Ascending aorta (tissue), 2 donors: ENCODE results near the gene ATXN1. TPM values are rescaled to one million over a fixed set of nuclear protein-coding genes. Genes with fewer than 3 reads are reported as not detected.

Source experiments
- DNase-seq, 2 donors: peaks; one replicate each; pipeline ENCODE4 v3.0.0-alpha.2; 2019; ENCODE audit warnings: low spot score in 2 of 2
- H3K27ac ChIP-seq, 2 donors: fragments of 200-600 bp; sonication (generic); one replicate each; pipeline ENCODE4 v1.5.1; 2016 to 2017; ENCODE audit warnings: mild to moderate bottlenecking in 1 of 2
- H3K27me3 ChIP-seq: fragments of 200-600 bp; sonication (generic); one replicate; pipeline ENCODE4 v1.5.1; 2017
- H3K36me3 ChIP-seq, 2 donors: fragments of 200-600 bp; sonication (generic); one replicate each; pipeline ENCODE4 v1.5.1; 2016
- H3K4me1 ChIP-seq, 2 donors: fragments of 200-600 bp; sonication (generic); one replicate each; pipeline ENCODE4 v1.5.1; 2016 to 2017; ENCODE audit warnings: mild to moderate bottlenecking in 1 of 2
- H3K4me3 ChIP-seq, 2 donors: fragments of 200-600 bp; sonication (generic); one replicate each; pipeline ENCODE4 v1.5.1; 2016 to 2017; ENCODE audit warnings: mild to moderate bottlenecking in 1 of 2
- H3K9me3 ChIP-seq, 2 donors: fragments of 200-600 bp; sonication (generic); one replicate each; pipeline ENCODE4 v1.5.1; 2016
- intact Hi-C: fragments of 100-400 bp; cut with DNase I; formaldehyde crosslinking; loops from one replicate; pipeline ENCODE4 v1.15.1; 2023
- total RNA-seq: library from RNA; depleted of rRNA; stranded (reverse); fragments of >200 nt; gene quantifications from one replicate; pipeline ENCODE4 v1.1.0, GENCODE V29; 2016
- TF ChIP-seq, protein P1 (sequence below), 3 experiments: fragments of 200-600 bp in 2 of 3; fragments of 450-650 bp in 1 of 3; sonication (generic) in 2 of 3; IDR thresholded peaks; one replicate each; pipeline ENCODE4 v1.5.1; 2016 to 2019; ENCODE audit warnings: antibody characterized with exemption in 3 of 3, mild to moderate bottlenecking in 1 of 3, moderate library complexity in 1 of 3

Gene ATXN1
- total RNA-seq, 1 donor from 2014 or later, result 68.3 TPM

DNA sequence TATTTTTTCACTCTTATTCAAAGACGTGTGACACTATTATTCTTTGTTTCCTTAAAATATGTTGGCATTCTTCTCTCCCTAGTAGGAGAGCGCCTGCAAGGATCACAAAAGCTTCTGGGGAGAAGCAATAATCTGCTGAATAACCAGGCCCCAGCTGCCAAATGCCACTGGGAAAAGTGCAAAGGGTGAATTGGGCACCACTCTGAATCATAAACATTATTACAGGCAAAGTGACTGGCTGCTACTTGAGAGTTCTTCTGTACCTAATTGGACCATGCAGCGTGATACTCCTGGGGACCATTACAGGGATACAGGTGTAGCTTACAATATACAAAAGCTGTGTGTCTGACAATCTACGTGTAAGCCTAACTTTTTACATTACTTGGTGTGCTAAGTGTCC is 152.8 kb downstream of the ATXN1 start:
- Histone ChIP-seq H3K27ac (no peak overlapping the region), H3K4me3 (no peak overlapping the region), H3K27me3 (no peaks in the 10 kb centered on the region), H3K9me3 (no peaks in the 10 kb centered on the region), H3K4me1 (no peaks in the 10 kb centered on the region), H3K36me3 (no peaks in the 10 kb centered on the region)
- intact Hi-C loops, result no loop called here
- TF ChIP-seq, protein P1, sequence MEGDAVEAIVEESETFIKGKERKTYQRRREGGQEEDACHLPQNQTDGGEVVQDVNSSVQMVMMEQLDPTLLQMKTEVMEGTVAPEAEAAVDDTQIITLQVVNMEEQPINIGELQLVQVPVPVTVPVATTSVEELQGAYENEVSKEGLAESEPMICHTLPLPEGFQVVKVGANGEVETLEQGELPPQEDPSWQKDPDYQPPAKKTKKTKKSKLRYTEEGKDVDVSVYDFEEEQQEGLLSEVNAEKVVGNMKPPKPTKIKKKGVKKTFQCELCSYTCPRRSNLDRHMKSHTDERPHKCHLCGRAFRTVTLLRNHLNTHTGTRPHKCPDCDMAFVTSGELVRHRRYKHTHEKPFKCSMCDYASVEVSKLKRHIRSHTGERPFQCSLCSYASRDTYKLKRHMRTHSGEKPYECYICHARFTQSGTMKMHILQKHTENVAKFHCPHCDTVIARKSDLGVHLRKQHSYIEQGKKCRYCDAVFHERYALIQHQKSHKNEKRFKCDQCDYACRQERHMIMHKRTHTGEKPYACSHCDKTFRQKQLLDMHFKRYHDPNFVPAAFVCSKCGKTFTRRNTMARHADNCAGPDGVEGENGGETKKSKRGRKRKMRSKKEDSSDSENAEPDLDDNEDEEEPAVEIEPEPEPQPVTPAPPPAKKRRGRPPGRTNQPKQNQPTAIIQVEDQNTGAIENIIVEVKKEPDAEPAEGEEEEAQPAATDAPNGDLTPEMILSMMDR (IDR thresholded peaks at IDR 0.05), result no peak
- no peak for DNase-seq

DNA sequence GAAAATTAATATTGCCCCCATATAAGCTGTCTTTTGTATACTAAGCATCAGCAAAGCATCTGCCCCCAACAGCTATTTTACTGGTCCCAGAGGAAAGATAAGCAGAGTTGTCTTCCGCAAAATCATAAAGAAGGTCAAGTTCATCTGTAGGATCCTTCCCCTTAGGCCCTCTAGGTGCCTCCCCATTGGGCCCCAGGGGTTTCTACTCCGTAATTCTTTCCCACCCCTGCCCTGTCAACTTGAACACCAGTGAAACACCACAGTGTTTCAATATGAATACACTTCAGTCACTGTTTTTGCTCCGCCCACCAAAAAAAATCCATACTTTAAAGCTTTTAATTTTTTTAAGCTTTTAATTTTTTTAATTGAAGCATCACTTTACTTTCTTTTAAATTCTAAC is 159.2 kb downstream of the ATXN1 start:
- H3K9me3 ChIP-seq, result no peaks in the 10 kb centered on the region
- no peaks in the 10 kb centered on the region for H3K4me1 ChIP-seq
- H3K27me3 ChIP-seq, result no peaks in the 10 kb centered on the region
- DNase-seq, result no peak
- no peaks in the 10 kb centered on the region for H3K36me3 ChIP-seq
- H3K4me3 ChIP-seq, result no peak overlapping the region
- TF ChIP-seq, protein P1 (IDR thresholded peaks at IDR 0.05), result no peak
- intact Hi-C loops, result no loop called here
- H3K27ac ChIP-seq, result no peak overlapping the region

DNA sequence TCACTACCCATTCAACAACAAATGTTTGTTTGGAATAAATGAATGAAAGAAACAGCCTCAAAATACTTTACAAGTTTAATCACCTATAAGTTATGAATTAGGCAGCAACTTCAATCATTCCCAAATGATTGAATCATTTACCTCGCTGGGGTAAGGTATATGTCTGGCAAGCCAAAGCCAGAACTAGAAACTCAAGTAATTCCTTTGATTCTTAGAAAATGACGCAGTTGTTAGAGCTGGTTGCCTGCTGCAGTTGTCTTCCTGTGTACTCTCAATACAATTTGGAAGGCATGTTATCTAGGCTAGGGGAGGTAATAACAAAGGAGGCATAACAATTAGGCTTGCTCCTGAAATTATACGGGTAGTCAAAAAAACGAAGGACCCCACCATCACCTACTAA is 160.6 kb downstream of the ATXN1 start:
- no peaks in the 10 kb centered on the region for H3K36me3 ChIP-seq
- H3K27ac ChIP-seq, result no peak overlapping the region
- H3K27me3 ChIP-seq, result no peaks in the 10 kb centered on the region
- DNase-seq, result no peak
- no peaks in the 10 kb centered on the region for H3K9me3 ChIP-seq
- H3K4me3 ChIP-seq, result no peak overlapping the region
- H3K4me1 ChIP-seq, result no peaks in the 10 kb centered on the region
- TF ChIP-seq, protein P1 (IDR thresholded peaks at IDR 0.05), result no peak
- intact Hi-C loops, result no loop called here

DNA sequence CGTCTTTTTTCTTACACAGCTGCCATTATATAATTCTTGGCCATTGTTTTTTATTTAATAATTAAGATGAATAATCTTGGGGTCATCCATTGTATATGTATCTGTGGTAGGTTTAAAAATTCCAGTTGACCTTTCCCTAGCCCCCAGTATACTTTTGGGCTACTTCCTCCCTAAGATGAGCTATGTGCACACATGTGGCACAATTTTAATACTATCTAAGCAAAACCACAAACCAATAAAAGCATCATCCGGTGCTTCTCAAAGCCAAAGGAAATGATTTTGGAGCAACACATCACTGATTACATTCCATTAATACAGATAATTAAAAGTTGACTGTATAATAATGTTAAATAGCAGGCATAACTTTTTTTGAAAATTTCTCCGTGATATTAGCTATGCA is 161.2 kb downstream of the ATXN1 start:
- intact Hi-C loops, result no loop called here
- Histone ChIP-seq H3K4me3 (no peak overlapping the region), H3K4me1 (no peaks in the 10 kb centered on the region), H3K9me3 (no peaks in the 10 kb centered on the region), H3K27ac (no peak overlapping the region), H3K27me3 (no peaks in the 10 kb centered on the region), H3K36me3 (no peaks in the 10 kb centered on the region)
- TF ChIP-seq, protein P1 (IDR thresholded peaks at IDR 0.05), result no peak
- DNase-seq, result no peak

DNA sequence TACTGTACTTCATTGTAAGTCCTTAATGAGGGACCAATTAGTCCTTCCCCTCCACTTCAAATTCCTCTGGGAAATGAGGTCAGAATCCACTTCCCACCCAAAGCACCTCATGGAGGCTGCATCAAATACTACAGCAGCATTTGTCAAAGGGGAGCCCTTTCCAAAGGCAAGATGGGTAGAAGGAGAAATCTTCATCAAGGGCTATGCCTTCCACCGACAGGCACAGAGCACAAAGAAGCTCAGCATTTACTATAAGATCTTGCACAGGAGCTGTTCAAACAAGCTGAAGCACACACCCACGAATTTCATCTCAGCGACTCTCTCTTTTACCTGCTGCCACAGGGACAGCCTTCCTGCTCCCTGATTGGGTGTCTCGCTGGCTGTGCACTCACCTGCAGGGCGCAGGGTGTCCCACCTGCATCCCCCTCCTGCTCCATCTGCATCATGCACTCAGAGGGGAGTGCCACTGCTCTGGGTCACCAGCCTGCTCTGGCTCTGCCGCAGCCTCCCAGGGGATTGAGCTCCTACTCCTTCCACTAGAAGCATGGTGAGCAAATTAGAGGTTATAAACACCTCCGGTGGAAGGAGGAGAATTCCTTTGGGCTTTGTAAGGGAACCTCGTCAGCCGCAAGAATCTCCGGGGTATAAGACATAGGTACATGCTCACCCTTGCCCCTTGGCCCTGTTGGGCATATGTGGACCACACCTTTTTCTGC is 164.5 kb downstream of the ATXN1 start:
- no peaks in the 10 kb centered on the region for H3K36me3 ChIP-seq
- intact Hi-C loops, result no loop called here
- H3K4me1 ChIP-seq, result no peaks in the 10 kb centered on the region
- no peak for DNase-seq
- TF ChIP-seq, protein P1 (IDR thresholded peaks at IDR 0.05), result no peak
- no peak overlapping the region for H3K27ac ChIP-seq
- no peaks in the 10 kb centered on the region for H3K27me3 ChIP-seq
- H3K9me3 ChIP-seq, result no peaks in the 10 kb centered on the region
- H3K4me3 ChIP-seq, result no peak overlapping the region
